ENCODE measurements around the gene SQOR. TPM values are rescaled to one million over a fixed set of nuclear protein-coding genes. Genes with fewer than 3 reads are reported as not detected.

Gene SQOR
- total and polyA plus RNA-seq, 3 experiments from 2014 or later: 95.8 to 105 (median 98.3) TPM

GRCh38 chr15:45665261-45665660, 30.4 kb downstream of the SQOR start:
- Histone ChIP-seq H3K4me3 (ENCODE audit: low read length) (no peak overlapping the region), H3K9me3 (ENCODE audit: low read length) (no peaks in the 10 kb centered on the region), H3K27ac (ENCODE audit: low read depth, low read length) (no peak overlapping the region), H3K36me3 (ENCODE audit: insufficient read depth, low read length) (peaks cover 31% of the 10 kb centered on the region), H3K4me1 (ENCODE audit: insufficient read depth, low read length) (no peaks in the 10 kb centered on the region), H3K27me3 (ENCODE audit: insufficient read depth, low read length, poor library complexity, severe bottlenecking) (no peaks in the 10 kb centered on the region)
- H3K27ac Mint-ChIP-seq: no peak overlapping the region
- DNase-seq: no peak
- peaks cover 9 to 29% (median 28%) of the 10 kb centered on the region in 3 donors for H3K4me1 Mint-ChIP-seq
- no peaks in the 10 kb centered on the region for H3K9me3 Mint-ChIP-seq
- H3K27me3 Mint-ChIP-seq: no peaks in the 10 kb centered on the region
- no peak overlapping the region for H3K4me3 Mint-ChIP-seq
- CTCF ChIA-PET: no interaction called here
- POLR2A ChIA-PET: no interaction called here
- peaks cover 5 to 79% (median 34%) of the 10 kb centered on the region in 3 donors for H3K36me3 Mint-ChIP-seq

- CTCF ChIA-PET: no interaction called here
- H3K36me3 Mint-ChIP-seq: peaks cover 5 to 82% (median 38%) of the 10 kb centered on the region in 3 donors
These were observed 31.5 kb downstream of the SQOR start for GRCh38 chr15:45666119-45666875.

GRCh38 chr15:45667002-45667401, 32.2 kb downstream of the SQOR start:
- Mint-ChIP-seq H3K4me3 (no peak overlapping the region), H3K36me3 (peaks cover 5 to 82% (median 31%) of the 10 kb centered on the region in 3 donors), H3K27ac (peak overlapping the region in 3 of 8 donors; percentile 26 to 72 (median 70)), H3K4me1 (peaks cover 8 to 26% (median 26%) of the 10 kb centered on the region in 3 donors), H3K27me3 (no peaks in the 10 kb centered on the region), H3K9me3 (no peaks in the 10 kb centered on the region)
- ChIA-PET POLR2A (no interaction called here), CTCF (interaction anchor here (1.1 kb wide), 1 partner anchor 549 kb away, joined by 3 read pairs; no protein-coding TSS in a partner anchor)
- Histone ChIP-seq H3K36me3 (ENCODE audit: insufficient read depth, low read length) (peaks cover 27% of the 10 kb centered on the region), H3K9me3 (ENCODE audit: low read length) (no peaks in the 10 kb centered on the region), H3K27me3 (ENCODE audit: insufficient read depth, low read length, poor library complexity, severe bottlenecking) (no peaks in the 10 kb centered on the region), H3K27ac (ENCODE audit: low read depth, low read length) (no peak overlapping the region), H3K4me3 (ENCODE audit: low read length) (no peak overlapping the region), H3K4me1 (ENCODE audit: insufficient read depth, low read length) (no peaks in the 10 kb centered on the region)
- DNase-seq: no peak

More at GRCh38 chr15:45666119-45666875, 31.5 kb downstream of the SQOR start:
- no peak overlapping the region for H3K4me3 ChIP-seq (ENCODE audit: low read length)
- peaks cover 35% of the 10 kb centered on the region for H3K36me3 ChIP-seq (ENCODE audit: insufficient read depth, low read length)
- H3K9me3 Mint-ChIP-seq: no peaks in the 10 kb centered on the region
- no peaks in the 10 kb centered on the region for H3K9me3 ChIP-seq (ENCODE audit: low read length)
- H3K27me3 ChIP-seq (ENCODE audit: insufficient read depth, low read length, poor library complexity, severe bottlenecking): no peaks in the 10 kb centered on the region
- H3K27ac Mint-ChIP-seq: peak overlapping the region in 4 of 8 donors; percentile 8 to 62 (median 34)
- H3K4me1 Mint-ChIP-seq: peaks cover 9 to 33% (median 28%) of the 10 kb centered on the region in 3 donors
- DNase-seq: no peak
- H3K4me1 ChIP-seq (ENCODE audit: insufficient read depth, low read length): no peaks in the 10 kb centered on the region
- H3K4me3 Mint-ChIP-seq: no peak overlapping the region
- H3K27ac ChIP-seq (ENCODE audit: low read depth, low read length): no peak overlapping the region
- POLR2A ChIA-PET: no interaction called here
- no peaks in the 10 kb centered on the region for H3K27me3 Mint-ChIP-seq

- Histone ChIP-seq H3K4me1 (ENCODE audit: insufficient read depth, low read length) (no peaks in the 10 kb centered on the region), H3K36me3 (ENCODE audit: insufficient read depth, low read length) (peaks cover 22% of the 10 kb centered on the region), H3K27me3 (ENCODE audit: insufficient read depth, low read length, poor library complexity, severe bottlenecking) (no peaks in the 10 kb centered on the region), H3K27ac (ENCODE audit: low read depth, low read length) (no peak overlapping the region), H3K9me3 (ENCODE audit: low read length) (no peaks in the 10 kb centered on the region), H3K4me3 (ENCODE audit: low read length) (no peak overlapping the region)
- H3K36me3 Mint-ChIP-seq: peaks cover 5 to 82% (median 29%) of the 10 kb centered on the region in 3 donors
- peak overlapping the region in 2 of 8 donors; percentile 29 to 55 for H3K27ac Mint-ChIP-seq
- DNase-seq: no peak
- CTCF ChIA-PET: interaction anchor here (1.1 kb wide), 1 partner anchor 551 kb away, joined by 3 read pairs; no protein-coding TSS in a partner anchor
- H3K4me1 Mint-ChIP-seq: peaks cover 7 to 26% (median 23%) of the 10 kb centered on the region in 3 donors
- H3K27me3 Mint-ChIP-seq: no peaks in the 10 kb centered on the region
- H3K4me3 Mint-ChIP-seq: no peak overlapping the region
- POLR2A ChIA-PET: no interaction called here
- no peaks in the 10 kb centered on the region for H3K9me3 Mint-ChIP-seq
These were observed 33.6 kb downstream of the SQOR start for GRCh38 chr15:45668386-45668785.

- Mint-ChIP-seq H3K27ac (peak overlapping the region in 2 of 8 donors; percentile 41 to 52), H3K9me3 (no peaks in the 10 kb centered on the region), H3K36me3 (peaks cover 5 to 80% (median 26%) of the 10 kb centered on the region in 3 donors), H3K27me3 (no peaks in the 10 kb centered on the region), H3K4me3 (no peak overlapping the region), H3K4me1 (peaks cover 5 to 23% (median 20%) of the 10 kb centered on the region in 3 donors)
- ChIA-PET POLR2A (no interaction called here), CTCF (no interaction called here)
- Histone ChIP-seq H3K27me3 (ENCODE audit: insufficient read depth, low read length, poor library complexity, severe bottlenecking) (no peaks in the 10 kb centered on the region), H3K36me3 (ENCODE audit: insufficient read depth, low read length) (peaks cover 26% of the 10 kb centered on the region), H3K9me3 (ENCODE audit: low read length) (no peaks in the 10 kb centered on the region), H3K4me3 (ENCODE audit: low read length) (no peak overlapping the region), H3K27ac (ENCODE audit: low read depth, low read length) (no peak overlapping the region), H3K4me1 (ENCODE audit: insufficient read depth, low read length) (no peaks in the 10 kb centered on the region)
- no peak for DNase-seq
These were observed 34.6 kb downstream of the SQOR start for GRCh38 chr15:45669422-45669821.

- Histone ChIP-seq H3K4me1 (ENCODE audit: insufficient read depth, low read length) (no peaks in the 10 kb centered on the region), H3K27ac (ENCODE audit: low read depth, low read length) (no peak overlapping the region), H3K9me3 (ENCODE audit: low read length) (no peaks in the 10 kb centered on the region), H3K27me3 (ENCODE audit: insufficient read depth, low read length, poor library complexity, severe bottlenecking) (no peaks in the 10 kb centered on the region), H3K36me3 (ENCODE audit: insufficient read depth, low read length) (peaks cover 24% of the 10 kb centered on the region), H3K4me3 (ENCODE audit: low read length) (no peak overlapping the region)
- no peak for DNase-seq
- ChIA-PET POLR2A (no interaction called here), CTCF (interaction anchor here (0.6 kb wide), 1 partner anchor 18 kb away, joined by 3 read pairs; no protein-coding TSS in a partner anchor)
- no peak overlapping the region for H3K27ac Mint-ChIP-seq
- no peaks in the 10 kb centered on the region for H3K27me3 Mint-ChIP-seq
- H3K4me1 Mint-ChIP-seq: peaks cover 5 to 23% (median 20%) of the 10 kb centered on the region in 3 donors
- H3K36me3 Mint-ChIP-seq: peaks cover 5 to 81% (median 25%) of the 10 kb centered on the region in 3 donors
- no peak overlapping the region for H3K4me3 Mint-ChIP-seq
- no peaks in the 10 kb centered on the region for H3K9me3 Mint-ChIP-seq
These were observed 35.3 kb downstream of the SQOR start for GRCh38 chr15:45670091-45670490.

- H3K9me3 ChIP-seq (ENCODE audit: low read length): no peaks in the 10 kb centered on the region
- H3K4me3 ChIP-seq (ENCODE audit: low read length): no peak overlapping the region
- peak overlapping the region in 1 of 7 donors; percentile 28 for H3K4me3 Mint-ChIP-seq
- H3K27me3 ChIP-seq (ENCODE audit: insufficient read depth, low read length, poor library complexity, severe bottlenecking): no peaks in the 10 kb centered on the region
- ChIA-PET CTCF (interaction anchor here (0.6 kb wide), 1 partner anchor 18 kb away, joined by 3 read pairs; no protein-coding TSS in a partner anchor), POLR2A (no interaction called here)
- no peaks in the 10 kb centered on the region for H3K9me3 Mint-ChIP-seq
- H3K36me3 Mint-ChIP-seq: peaks cover 5 to 80% (median 25%) of the 10 kb centered on the region in 3 donors
- peaks cover 5 to 23% (median 20%) of the 10 kb centered on the region in 3 donors for H3K4me1 Mint-ChIP-seq
- H3K27ac ChIP-seq (ENCODE audit: low read depth, low read length): no peak overlapping the region
- DNase-seq: no peak
- peaks cover 24% of the 10 kb centered on the region for H3K36me3 ChIP-seq (ENCODE audit: insufficient read depth, low read length)
- peak overlapping the region in 2 of 8 donors; percentile 4 to 41 for H3K27ac Mint-ChIP-seq
- no peaks in the 10 kb centered on the region for H3K4me1 ChIP-seq (ENCODE audit: insufficient read depth, low read length)
- H3K27me3 Mint-ChIP-seq: no peaks in the 10 kb centered on the region
These were observed 35.7 kb downstream of the SQOR start for GRCh38 chr15:45670511-45670910.

GRCh38 chr15:45674677-45675076, 39.8 kb downstream of the SQOR start:
- Mint-ChIP-seq H3K4me1 (peaks cover 2 to 6% (median 4%) of the 10 kb centered on the region in 3 donors), H3K4me3 (no peak overlapping the region), H3K9me3 (no peaks in the 10 kb centered on the region), H3K27me3 (no peaks in the 10 kb centered on the region), H3K27ac (peak overlapping the region in 2 of 8 donors; percentile 40 to 58), H3K36me3 (peaks cover 3 to 90% (median 36%) of the 10 kb centered on the region in 3 donors)
- Histone ChIP-seq H3K27ac (ENCODE audit: low read depth, low read length) (no peak overlapping the region), H3K4me1 (ENCODE audit: insufficient read depth, low read length) (no peaks in the 10 kb centered on the region), H3K4me3 (ENCODE audit: low read length) (no peak overlapping the region), H3K9me3 (ENCODE audit: low read length) (no peaks in the 10 kb centered on the region), H3K27me3 (ENCODE audit: insufficient read depth, low read length, poor library complexity, severe bottlenecking) (no peaks in the 10 kb centered on the region), H3K36me3 (ENCODE audit: insufficient read depth, low read length) (peaks cover 38% of the 10 kb centered on the region)
- POLR2A ChIA-PET: no interaction called here
- CTCF ChIA-PET: no interaction called here
- DNase-seq: no peak

Measured in CD8-positive, alpha-beta memory T cell (primary cell).